HEK293 (cell line): ENCODE data around the gene PPT2.
A peak's percentile ranks its signal among the peaks of the same experiment; 100 is the strongest.

ENCODE experiments used
- BCL11B ChIP-seq: fragments of 450-650 bp; formaldehyde crosslinking; IDR thresholded peaks from 2 replicates; pipeline ENCODE4 v1.5.1; 2016; ENCODE audit warnings: low read depth, missing biosample characterization, missing genetic modification characterization
- CTCF ChIP-seq: fragments of 450-650 bp; formaldehyde crosslinking; IDR thresholded peaks from 2 replicates; pipeline ENCODE4 v1.5.1; 2016; ENCODE audit warnings: missing biosample characterization, missing genetic modification characterization
- PATZ1 ChIP-seq: fragments of 450-650 bp; formaldehyde crosslinking; IDR thresholded peaks from 2 replicates; pipeline ENCODE4 v1.5.1; 2016; ENCODE audit warnings: missing biosample characterization, missing genetic modification characterization
- PBX3 ChIP-seq: sonication (generic); formaldehyde crosslinking; IDR thresholded peaks from 2 replicates; pipeline ENCODE4 v1.8.1; 2022; ENCODE audit warnings: mild to moderate bottlenecking, moderate library complexity, missing genetic modification reagents
- YY1 ChIP-seq: fragments of 450-650 bp; formaldehyde crosslinking; IDR thresholded peaks from 2 replicates; pipeline ENCODE4 v1.5.1; 2018; ENCODE audit warnings: missing biosample characterization, missing genetic modification characterization
- ZBTB44 ChIP-seq: fragments of 450-650 bp; IDR thresholded peaks from 2 replicates; pipeline ENCODE4 v1.5.1; 2018; ENCODE audit warnings: missing biosample characterization, mild to moderate bottlenecking, missing genetic modification characterization
- ZNF449 ChIP-seq: fragments of 450-650 bp; formaldehyde crosslinking; IDR thresholded peaks from 2 replicates; pipeline ENCODE4 v1.5.1; 2017; ENCODE audit warnings: missing biosample characterization, mild to moderate bottlenecking, missing genetic modification characterization, moderate library complexity
- ZNF596 ChIP-seq: fragments of 450-650 bp; IDR thresholded peaks from 2 replicates; pipeline ENCODE4 v1.5.0; 2018; ENCODE audit warnings: missing biosample characterization, mild to moderate bottlenecking, missing genetic modification characterization, moderate library complexity
- ZNF660 ChIP-seq: fragments of 450-650 bp; IDR thresholded peaks from 2 replicates; pipeline ENCODE4 v1.5.1; 2018; ENCODE audit warnings: missing biosample characterization, mild to moderate bottlenecking, missing genetic modification characterization
- ZNF701 ChIP-seq: fragments of 450-650 bp; formaldehyde crosslinking; IDR thresholded peaks from 2 replicates; pipeline ENCODE4 v1.5.1; 2016; ENCODE audit warnings: missing biosample characterization, missing genetic modification characterization

- TF ChIP-seq CTCF (tag by site-specific recombination) (peak; percentile 93), YY1 (tag by site-specific recombination) (no peak), BCL11B (tag by site-specific recombination) (no peak), ZBTB44 (tag by site-specific recombination) (0 out of 2 replicates have a peak, but pooled peaks have one; percentile 48), ZNF596 (tag by site-specific recombination) (no peak), PBX3 (CRISPR knock-in tag) (no peak), PATZ1 (peak; percentile 81), ZNF660 (tag by site-specific recombination) (no peak), ZNF701 (tag by site-specific recombination) (no peak), ZNF449 (tag by site-specific recombination) (peak; percentile 86)
Observed at GRCh38 chr6:32154514-32155161, 697 bp downstream of the PPT2 start.
